HepG2 (cell line): Measurements from ENCODE around the gene UACA. TPM values are rescaled to one million over a fixed set of nuclear protein-coding genes. Genes with fewer than 3 reads are reported as not detected.

Source experiments
- ATAC-seq: fragments of 200-7000 bp; cut with Tn5 transposase; 3 replicates; pipeline ENCODE4 v1.9.1; 2020; ENCODE audit warnings: mild to moderate bottlenecking, moderate library complexity
- BruUV-seq: library from RNA; stranded (reverse); fragments of 400-500 nt; replicated peaks from 2 replicates; lab custom pipeline; 2021; lab: Mats Ljungman, UMichigan
- CTCF ChIA-PET: fragments of 300-600 bp; formaldehyde crosslinking; extraction: SDS; loops from one replicate; lab custom pipeline; 2021; ENCODE audit warnings: low total read pairs, inconsistent platforms, low intra/inter-chr PET ratio; lab: Yijun Ruan, JAX
- POLR2A ChIA-PET: fragments of 350-600 bp; sonication (Branson Sonifier 250); formaldehyde crosslinking; loops from one replicate; lab custom pipeline; 2020; ENCODE audit warnings: antibody characterized with exemption, inconsistent platforms; lab: Yijun Ruan, JAX
- DNase-seq: peaks from one replicate; pipeline ENCODE4 v3.0.0-alpha.2; 2015; ENCODE audit warnings: low spot score
- FAIRE-seq: peaks from 3 replicates; lab custom pipeline; 2011; peaks lifted over from hg19 to GRCh38; lab: Jason Lieb, UNC
- H2AFZ ChIP-seq: one replicate; pipeline ENCODE4 v1.6.1; 2011; ENCODE audit warnings: low read length, inconsistent platforms
- H3K27ac ChIP-seq: fragments of 300-600 bp; 3 replicates; pipeline ENCODE4 v1.8.0; 2011; ENCODE audit warnings: mixed run types, mild to moderate bottlenecking, mixed read lengths, low read length, inconsistent platforms; ENCODE audit not compliant: insufficient read depth; ENCODE audit errors: extremely low read length
- H3K27me3 ChIP-seq, 2 experiments: fragments of 200-600 bp in 1 of 2; 2 replicates in 1 of 2; 3 replicates in 1 of 2; pipeline versions ENCODE4 v1.6.0 to v1.8.0; 2011; ENCODE audit warnings: low read length in 2 of 2, mild to moderate bottlenecking in 2 of 2, moderate library complexity in 2 of 2, inconsistent platforms in 1 of 2; ENCODE audit not compliant: insufficient read depth in 2 of 2, control insufficient read depth in 1 of 2
- H3K36me3 ChIP-seq, 2 experiments: fragments of 200-600 bp in 1 of 2; replicated peaks in 1 of 2; 2 replicates in 1 of 2; 3 replicates in 1 of 2; pipeline versions ENCODE4 v1.5.1 to v1.8.0; 2011; ENCODE audit warnings: low read length in 2 of 2, inconsistent platforms in 1 of 2; ENCODE audit not compliant: insufficient read depth in 2 of 2, control insufficient read depth in 1 of 2
- H3K4me1 ChIP-seq: 2 replicates; pipeline ENCODE4 v1.5.1; 2012; ENCODE audit warnings: low read length, inconsistent platforms; ENCODE audit not compliant: insufficient read depth
- H3K4me2 ChIP-seq: 2 replicates; pipeline ENCODE4 v1.6.0; 2011; ENCODE audit warnings: low read depth, low read length, inconsistent platforms
- H3K4me3 ChIP-seq, 3 experiments: fragments of 200-600 bp in 1 of 3; sonication (generic), shearing (Covaris generic) in 1 of 3; replicated peaks in 1 of 3; 2 replicates each; pipeline ENCODE4 v1.5.1; 2011 to 2016; ENCODE audit warnings: low read length in 3 of 3, inconsistent platforms in 2 of 3, low read depth in 2 of 3, mild to moderate bottlenecking in 2 of 3, control low read depth in 1 of 3, mixed read lengths in 1 of 3; ENCODE audit not compliant: insufficient read depth in 1 of 3
- H3K79me2 ChIP-seq: one replicate; pipeline ENCODE4 v1.6.1; 2011; ENCODE audit warnings: low read length, inconsistent platforms; ENCODE audit not compliant: insufficient read depth
- H3K9ac ChIP-seq: 2 replicates; pipeline ENCODE4 v1.6.0; 2011; ENCODE audit warnings: mild to moderate bottlenecking, low read depth, low read length, inconsistent platforms; ENCODE audit not compliant: insufficient read depth
- H3K9me3 ChIP-seq: 2 replicates; pipeline ENCODE4 v1.5.1; 2012; ENCODE audit warnings: mild to moderate bottlenecking, low read length
- H4K20me1 ChIP-seq: 2 replicates; pipeline ENCODE4 v1.6.0; 2011; ENCODE audit warnings: inconsistent platforms, mild to moderate bottlenecking, low read length, moderate library complexity; ENCODE audit not compliant: insufficient read depth
- AGO2 ChIP-seq: fragments of 200-400 bp; formaldehyde crosslinking; optimal IDR thresholded peaks from 2 replicates; pipeline ENCODE3; 2017; ENCODE audit warnings: mild to moderate bottlenecking, low read depth, low read length, moderate library complexity
- ATF7-NPFF ChIP-seq: sonication (generic); formaldehyde crosslinking; IDR thresholded peaks from 2 replicates; pipeline ENCODE4 v1.8.1; 2023; ENCODE audit warnings: mild to moderate bottlenecking, low read depth, missing genetic modification reagents, moderate library complexity
- ESRRA ChIP-seq: sonication (generic); formaldehyde crosslinking; IDR thresholded peaks from 2 replicates; pipeline ENCODE4 v1.5.1; 2020; ENCODE audit warnings: mild to moderate bottlenecking, low read depth, missing genetic modification reagents
- HNRNPUL1 ChIP-seq: fragments of 200-400 bp; formaldehyde crosslinking; IDR thresholded peaks from 2 replicates; pipeline ENCODE4 v1.6.1; 2017; ENCODE audit warnings: low read depth, mild to moderate bottlenecking, low read length, moderate library complexity
- KDM2A ChIP-seq: sonication (generic); formaldehyde crosslinking; IDR thresholded peaks from 2 replicates; pipeline ENCODE4 v1.4.0; 2020; ENCODE audit warnings: low read depth, missing genetic modification reagents, borderline replicate concordance
- KMT2A ChIP-seq: sonication (generic); formaldehyde crosslinking; IDR thresholded peaks from 2 replicates; pipeline ENCODE4 v1.4.0; 2020; ENCODE audit warnings: missing genetic modification reagents
- MATR3 ChIP-seq: sonication (generic); formaldehyde crosslinking; IDR thresholded peaks from 2 replicates; pipeline ENCODE4 v1.4.0; 2020; ENCODE audit warnings: missing genetic modification reagents
- RFXANK ChIP-seq: IDR thresholded peaks from 2 replicates; pipeline ENCODE4 v1.6.1; 2016
- RXRB ChIP-seq: IDR thresholded peaks from 2 replicates; pipeline ENCODE4 v1.6.1; 2016; ENCODE audit warnings: borderline replicate concordance, missing genetic modification reagents, missing compliant biosample characterization
- SALL1 ChIP-seq: sonication (generic); formaldehyde crosslinking; IDR thresholded peaks from 2 replicates; pipeline ENCODE4 v1.8.0; 2022; ENCODE audit warnings: mild to moderate bottlenecking, missing genetic modification reagents
- SATB2 ChIP-seq: sonication (generic); formaldehyde crosslinking; IDR thresholded peaks from 2 replicates; pipeline ENCODE4 v1.5.0; 2020; ENCODE audit warnings: missing genetic modification reagents
- SP5 ChIP-seq: IDR thresholded peaks from 2 replicates; pipeline ENCODE4 v1.6.1; 2016; ENCODE audit warnings: low read depth, borderline replicate concordance
- U2AF2 ChIP-seq: fragments of 200-400 bp; formaldehyde crosslinking; IDR thresholded peaks from 2 replicates; pipeline ENCODE4 v1.6.1; 2017; ENCODE audit warnings: low read depth, mild to moderate bottlenecking, low read length
- ZNF557 ChIP-seq: sonication (generic); formaldehyde crosslinking; IDR thresholded peaks from 2 replicates; pipeline ENCODE4 v1.4.0; 2020; ENCODE audit warnings: missing genetic modification reagents
- in situ Hi-C: cut with HindIII; loops from 2 replicates; pipeline ENCODE4 v1.10.0; 2017; ENCODE audit warnings: low pct_unique_long_range_greater_than_20kb; ENCODE audit not compliant: extremely low pct_ligation_motif_present
- intact Hi-C: fragments of 100-400 bp; cut with micrococcal nuclease; formaldehyde crosslinking; loops from one replicate; pipeline ENCODE4 v1.10.0; 2022; ENCODE audit not compliant: unreplicated experiment
- polyA plus RNA-seq, 8 experiments: library from polyadenylated mRNA; depleted of rRNA in 3 of 8; stranded (reverse) in 7 of 8; unstranded in 1 of 8; fragments of >200 nt; fragmentation: Illumina TruSeq in 4 of 8; extraction: Trizol in 4 of 8; gene quantifications; 2 replicates each; pipeline versions ENCODE4 v1.2.1 to v1.2.3, GENCODE V29; 2011 to 2016; ENCODE audit warnings: low read depth in 4 of 8, missing spikeins in 1 of 8, mixed read lengths in 1 of 8; ENCODE audit not compliant: insufficient read depth in 1 of 8
- total RNA-seq, 5 experiments: library from RNA; depleted of rRNA; stranded (reverse); fragments of >200 nt; fragmentation: Illumina TruSeq; extraction: Trizol; gene quantifications; 2 replicates each; pipeline ENCODE4 v1.2.3, GENCODE V29; 2016; ENCODE audit warnings: low read depth in 1 of 5
- TF ChIP-seq, protein P1 (sequence below): sonication (generic); formaldehyde crosslinking; IDR thresholded peaks from 2 replicates; pipeline ENCODE4 v1.4.0; 2020; ENCODE audit warnings: mild to moderate bottlenecking, missing genetic modification reagents
- TF ChIP-seq, protein P2 (sequence below): IDR thresholded peaks from 2 replicates; pipeline ENCODE4 v1.4.0; 2020; ENCODE audit warnings: mild to moderate bottlenecking, missing genetic modification reagents
- TF ChIP-seq, protein P3 (sequence below): sonication (generic); formaldehyde crosslinking; IDR thresholded peaks from 2 replicates; pipeline ENCODE4 v1.4.0; 2020; ENCODE audit warnings: mild to moderate bottlenecking, missing genetic modification reagents, borderline replicate concordance
- TF ChIP-seq, protein P4 (sequence below): sonication (generic); formaldehyde crosslinking; IDR thresholded peaks from 2 replicates; pipeline ENCODE4 v1.8.1; 2023; ENCODE audit warnings: mild to moderate bottlenecking, inconsistent platforms, moderate library complexity, missing genetic modification reagents, borderline replicate concordance

The UACA gene
- total and polyA plus RNA-seq, 2 of the 13 experiments (the other 11 are each of a cell fraction or from before 2014, with no cell fraction given): 17.8 to 39.2 TPM

DNA sequence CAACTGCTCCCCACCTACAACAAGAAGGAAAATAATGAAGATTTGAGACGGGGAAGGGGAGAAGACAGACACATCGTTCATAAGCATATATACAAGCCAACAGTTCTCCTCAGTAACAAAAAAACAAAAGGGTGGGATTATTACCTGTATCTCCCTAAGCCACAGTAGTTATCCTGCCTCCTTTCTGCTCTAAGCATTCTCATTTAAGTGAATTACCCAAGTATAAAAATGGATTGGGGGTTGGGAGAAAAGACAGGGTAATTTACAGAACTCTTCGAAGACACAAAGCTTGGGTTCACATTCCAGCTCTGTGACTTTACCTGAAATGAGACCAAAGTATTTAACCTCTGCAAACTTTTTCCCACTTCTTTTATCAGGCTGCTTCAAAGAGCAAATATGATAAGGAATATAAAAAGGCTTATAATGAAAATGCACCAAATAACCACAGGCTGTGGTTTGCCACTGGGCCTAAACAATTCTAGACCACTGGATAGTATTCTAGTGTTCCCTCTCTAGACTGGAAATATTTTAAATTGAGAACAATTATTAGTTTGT lies 64.4 kb downstream of the UACA start (continued):
- TF ChIP-seq AGO2: no peak
- TF ChIP-seq KMT2A (CRISPR knock-in tag): no peak
- no peak for TF ChIP-seq U2AF2
- TF ChIP-seq, protein P1, sequence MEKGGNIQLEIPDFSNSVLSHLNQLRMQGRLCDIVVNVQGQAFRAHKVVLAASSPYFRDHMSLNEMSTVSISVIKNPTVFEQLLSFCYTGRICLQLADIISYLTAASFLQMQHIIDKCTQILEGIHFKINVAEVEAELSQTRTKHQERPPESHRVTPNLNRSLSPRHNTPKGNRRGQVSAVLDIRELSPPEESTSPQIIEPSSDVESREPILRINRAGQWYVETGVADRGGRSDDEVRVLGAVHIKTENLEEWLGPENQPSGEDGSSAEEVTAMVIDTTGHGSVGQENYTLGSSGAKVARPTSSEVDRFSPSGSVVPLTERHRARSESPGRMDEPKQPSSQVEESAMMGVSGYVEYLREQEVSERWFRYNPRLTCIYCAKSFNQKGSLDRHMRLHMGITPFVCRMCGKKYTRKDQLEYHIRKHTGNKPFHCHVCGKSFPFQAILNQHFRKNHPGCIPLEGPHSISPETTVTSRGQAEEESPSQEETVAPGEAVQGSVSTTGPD: no peak
- no peak for TF ChIP-seq HNRNPUL1
- TF ChIP-seq RXRB: no peak
- TF ChIP-seq ESRRA (CRISPR knock-in tag): no peak
- TF ChIP-seq KDM2A (CRISPR knock-in tag): no peak

DNA sequence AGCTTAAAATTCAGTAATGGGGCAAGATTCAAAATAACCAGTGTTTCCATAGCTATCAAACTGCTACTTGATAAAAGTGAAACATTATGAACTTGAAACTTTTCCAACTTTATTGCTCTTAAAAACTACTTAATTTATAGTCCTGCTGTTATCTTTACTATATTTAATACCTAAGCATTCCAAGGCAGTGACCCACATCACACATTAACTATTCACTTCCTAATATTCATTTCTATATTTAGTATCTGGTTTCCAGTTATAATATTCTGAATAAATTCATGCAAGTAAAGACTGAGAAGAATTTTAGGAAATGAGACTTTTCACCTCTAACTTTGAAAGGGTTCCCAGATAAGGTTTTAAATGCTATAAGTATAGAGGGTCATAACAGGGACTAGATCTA lies 64.9 kb downstream of the UACA start:
- BruUV-seq: no TSS peak
- H3K4me2 ChIP-seq: no peak overlapping the region
- no peaks in the 10 kb centered on the region for H3K9me3 ChIP-seq
- H3K27ac ChIP-seq: no peak overlapping the region
- no peaks in the 10 kb centered on the region for H3K27me3 ChIP-seq
- H3K4me1 ChIP-seq: peaks cover 8% of the 10 kb centered on the region
- no peak overlapping the region for H2AFZ ChIP-seq
- ATAC-seq (no peak), FAIRE-seq (no peak), DNase-seq (no peak)
- in situ Hi-C loops (no loop called here), intact Hi-C loops (no loop called here)
- no peaks in the 10 kb centered on the region for H4K20me1 ChIP-seq
- ChIA-PET POLR2A (no interaction called here), CTCF (no interaction called here)
- no peak overlapping the region for H3K9ac ChIP-seq
- no peak overlapping the region for H3K4me3 ChIP-seq
- H3K79me2 ChIP-seq: no peaks in the 10 kb centered on the region
- peaks cover 0 to 2% of the 10 kb centered on the region in 2 experiments; a peak in 2 of 5 replicates for H3K36me3 ChIP-seq
- TF ChIP-seq SP5 (CRISPR knock-in tag): no peak
- no peak for TF ChIP-seq ZNF557 (CRISPR knock-in tag)
- no peak for TF ChIP-seq SATB2 (CRISPR knock-in tag)
- no peak for TF ChIP-seq ATF7-NPFF (CRISPR knock-in tag)
- TF ChIP-seq, protein P2, sequence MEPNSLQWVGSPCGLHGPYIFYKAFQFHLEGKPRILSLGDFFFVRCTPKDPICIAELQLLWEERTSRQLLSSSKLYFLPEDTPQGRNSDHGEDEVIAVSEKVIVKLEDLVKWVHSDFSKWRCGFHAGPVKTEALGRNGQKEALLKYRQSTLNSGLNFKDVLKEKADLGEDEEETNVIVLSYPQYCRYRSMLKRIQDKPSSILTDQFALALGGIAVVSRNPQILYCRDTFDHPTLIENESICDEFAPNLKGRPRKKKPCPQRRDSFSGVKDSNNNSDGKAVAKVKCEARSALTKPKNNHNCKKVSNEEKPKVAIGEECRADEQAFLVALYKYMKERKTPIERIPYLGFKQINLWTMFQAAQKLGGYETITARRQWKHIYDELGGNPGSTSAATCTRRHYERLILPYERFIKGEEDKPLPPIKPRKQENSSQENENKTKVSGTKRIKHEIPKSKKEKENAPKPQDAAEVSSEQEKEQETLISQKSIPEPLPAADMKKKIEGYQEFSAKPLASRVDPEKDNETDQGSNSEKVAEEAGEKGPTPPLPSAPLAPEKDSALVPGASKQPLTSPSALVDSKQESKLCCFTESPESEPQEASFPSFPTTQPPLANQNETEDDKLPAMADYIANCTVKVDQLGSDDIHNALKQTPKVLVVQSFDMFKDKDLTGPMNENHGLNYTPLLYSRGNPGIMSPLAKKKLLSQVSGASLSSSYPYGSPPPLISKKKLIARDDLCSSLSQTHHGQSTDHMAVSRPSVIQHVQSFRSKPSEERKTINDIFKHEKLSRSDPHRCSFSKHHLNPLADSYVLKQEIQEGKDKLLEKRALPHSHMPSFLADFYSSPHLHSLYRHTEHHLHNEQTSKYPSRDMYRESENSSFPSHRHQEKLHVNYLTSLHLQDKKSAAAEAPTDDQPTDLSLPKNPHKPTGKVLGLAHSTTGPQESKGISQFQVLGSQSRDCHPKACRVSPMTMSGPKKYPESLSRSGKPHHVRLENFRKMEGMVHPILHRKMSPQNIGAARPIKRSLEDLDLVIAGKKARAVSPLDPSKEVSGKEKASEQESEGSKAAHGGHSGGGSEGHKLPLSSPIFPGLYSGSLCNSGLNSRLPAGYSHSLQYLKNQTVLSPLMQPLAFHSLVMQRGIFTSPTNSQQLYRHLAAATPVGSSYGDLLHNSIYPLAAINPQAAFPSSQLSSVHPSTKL: no peak
- TF ChIP-seq, protein P3, sequence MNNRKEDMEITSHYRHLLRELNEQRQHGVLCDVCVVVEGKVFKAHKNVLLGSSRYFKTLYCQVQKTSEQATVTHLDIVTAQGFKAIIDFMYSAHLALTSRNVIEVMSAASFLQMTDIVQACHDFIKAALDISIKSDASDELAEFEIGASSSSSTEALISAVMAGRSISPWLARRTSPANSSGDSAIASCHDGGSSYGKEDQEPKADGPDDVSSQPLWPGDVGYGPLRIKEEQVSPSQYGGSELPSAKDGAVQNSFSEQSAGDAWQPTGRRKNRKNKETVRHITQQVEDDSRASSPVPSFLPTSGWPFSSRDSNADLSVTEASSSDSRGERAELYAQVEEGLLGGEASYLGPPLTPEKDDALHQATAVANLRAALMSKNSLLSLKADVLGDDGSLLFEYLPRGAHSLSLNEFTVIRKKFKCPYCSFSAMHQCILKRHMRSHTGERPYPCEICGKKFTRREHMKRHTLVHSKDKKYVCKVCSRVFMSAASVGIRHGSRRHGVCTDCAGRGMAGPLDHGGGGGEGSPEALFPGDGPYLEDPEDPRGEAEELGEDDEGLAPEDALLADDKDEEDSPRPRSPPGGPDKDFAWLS: no peak
- no peak for TF ChIP-seq RFXANK (CRISPR knock-in tag)
- TF ChIP-seq SALL1: no peak
- TF ChIP-seq MATR3 (CRISPR knock-in tag): no peak
- TF ChIP-seq, protein P4, sequence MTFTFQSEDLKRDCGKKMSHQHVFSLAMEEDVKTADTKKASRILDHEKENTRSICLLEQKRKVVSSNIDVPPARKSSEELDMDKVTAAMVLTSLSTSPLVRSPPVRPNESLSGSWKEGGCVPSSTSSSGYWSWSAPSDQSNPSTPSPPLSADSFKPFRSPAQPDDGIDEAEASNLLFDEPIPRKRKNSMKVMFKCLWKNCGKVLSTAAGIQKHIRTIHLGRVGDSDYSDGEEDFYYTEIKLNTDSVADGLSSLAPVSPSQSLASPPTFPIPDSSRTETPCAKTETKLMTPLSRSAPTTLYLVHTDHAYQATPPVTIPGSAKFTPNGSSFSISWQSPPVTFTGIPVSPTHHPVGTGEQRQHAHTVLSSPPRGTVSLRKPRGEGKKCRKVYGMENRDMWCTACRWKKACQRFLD: no peak
